Measurements from ENCODE around the gene UPK1A. TPM values are rescaled to one million over a fixed set of nuclear protein-coding genes. Genes with fewer than 3 reads are reported as not detected.

The UPK1A gene
- total RNA-seq, 1 donor from 2014 or later: not detected

- Histone ChIP-seq H3K4me1 (peaks cover 16% of the 10 kb centered on the region), H3K36me3 (no peaks in the 10 kb centered on the region), H3K27ac (replicated peaks) (no peak within 1 kb of the TSS), H3K4me3 (no peak within 1 kb of the TSS), H3K27me3 (ENCODE audit: low read depth) (peaks cover 31% of the 10 kb centered on the region), H3K9me3 (replicated peaks) (no peaks in the 10 kb centered on the region)
- no peak for DNase-seq
- intact Hi-C loops (cut with micrococcal nuclease): no loop called here
- TF ChIP-seq CTCF (IDR thresholded peaks at IDR 0.05; ENCODE audit: borderline replicate concordance): no peak
Measured at GRCh38 chr19:35704218-35704617, 37.9 kb downstream of the UPK1A start, which contains the start of gene ZBTB32. ZBTB32 (plus strand) TSS chr19:35704558; CDS start chr19:35714627, 10,069 bp downstream.

GRCh38 chr19:35708391-35708790 lies 42.1 kb downstream of the UPK1A start:
- H3K27ac ChIP-seq (replicated peaks): no peak overlapping the region
- intact Hi-C loops (cut with micrococcal nuclease): no loop called here
- DNase-seq: no peak
- TF ChIP-seq CTCF (IDR thresholded peaks at IDR 0.05; ENCODE audit: borderline replicate concordance): no peak
- H3K4me3 ChIP-seq: no peak overlapping the region
- no peaks in the 10 kb centered on the region for H3K9me3 ChIP-seq (replicated peaks)
- H3K36me3 ChIP-seq: no peaks in the 10 kb centered on the region
- H3K4me1 ChIP-seq: no peaks in the 10 kb centered on the region
- H3K27me3 ChIP-seq (ENCODE audit: low read depth): peaks cover 29% of the 10 kb centered on the region

GRCh38 chr19:35710784-35711723 lies 44.7 kb downstream of the UPK1A start:
- no peak for DNase-seq
- peaks cover 9% of the 10 kb centered on the region for H3K4me1 ChIP-seq
- H3K27me3 ChIP-seq (ENCODE audit: low read depth): peaks cover 15% of the 10 kb centered on the region
- no peak for TF ChIP-seq CTCF (IDR thresholded peaks at IDR 0.05; ENCODE audit: borderline replicate concordance)
- H3K27ac ChIP-seq (replicated peaks): no peak overlapping the region
- H3K9me3 ChIP-seq (replicated peaks): no peaks in the 10 kb centered on the region
- no peaks in the 10 kb centered on the region for H3K36me3 ChIP-seq
- intact Hi-C loops (cut with micrococcal nuclease): no loop called here
- H3K4me3 ChIP-seq: no peak overlapping the region

- TF ChIP-seq CTCF (IDR thresholded peaks at IDR 0.05; ENCODE audit: borderline replicate concordance): no peak
- Histone ChIP-seq H3K27ac (replicated peaks) (no peak overlapping the region), H3K27me3 (ENCODE audit: low read depth) (peaks cover 7% of the 10 kb centered on the region), H3K36me3 (no peaks in the 10 kb centered on the region), H3K4me1 (peaks cover 21% of the 10 kb centered on the region), H3K4me3 (no peak overlapping the region), H3K9me3 (replicated peaks) (no peaks in the 10 kb centered on the region)
- intact Hi-C loops (cut with micrococcal nuclease): no loop called here
- DNase-seq: no peak
Measured at GRCh38 chr19:35712567-35713505, 46.5 kb downstream of the UPK1A start.

GRCh38 chr19:35713506-35713850 lies 47.2 kb downstream of the UPK1A start:
- peaks cover 4% of the 10 kb centered on the region for H3K27me3 ChIP-seq (ENCODE audit: low read depth)
- intact Hi-C loops (cut with micrococcal nuclease): no loop called here
- H3K36me3 ChIP-seq: no peaks in the 10 kb centered on the region
- no peak overlapping the region for H3K27ac ChIP-seq (replicated peaks)
- no peak for TF ChIP-seq CTCF (IDR thresholded peaks at IDR 0.05; ENCODE audit: borderline replicate concordance)
- no peak overlapping the region for H3K4me3 ChIP-seq
- no peak for DNase-seq
- peaks cover 25% of the 10 kb centered on the region for H3K4me1 ChIP-seq
- H3K9me3 ChIP-seq (replicated peaks): no peaks in the 10 kb centered on the region
